HG03469 (cell line): ENCODE results near the gene KMT2C.
"Not testable (repeated sequence)": the region's sequence is repeated elsewhere in the genome, so short reads cannot be mapped to it uniquely, and the experiment has no call there.

Experiments used
- ATAC-seq: cut with Tn5 transposase; IDR thresholded peaks from one replicate; pipeline ENCODE4 v1.9.1; 2021; ENCODE audit warnings: mild to moderate bottlenecking, moderate library complexity, moderate number of reproducible peaks; ENCODE audit not compliant: unreplicated experiment

KMT2C gene

DNA sequence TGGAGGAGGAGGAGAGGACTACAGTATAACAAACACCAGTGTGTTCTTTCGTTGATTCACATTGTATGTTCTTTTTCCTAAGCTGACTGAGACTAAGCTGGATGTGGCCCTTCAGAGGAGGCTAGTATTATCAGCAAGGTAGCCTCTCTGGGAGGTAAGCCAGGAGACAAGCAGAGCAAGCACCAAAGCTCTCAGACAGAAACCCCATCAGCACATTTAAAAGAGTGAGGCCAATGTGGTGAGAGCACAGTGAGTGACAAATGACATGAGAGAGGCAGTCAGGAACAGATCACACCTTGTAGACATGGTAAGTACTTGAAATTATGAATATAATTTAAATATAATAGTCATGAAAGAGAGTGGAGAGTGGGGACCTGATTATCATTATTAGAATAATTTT lies 107.6 kb downstream of the KMT2C start:
- no peak for ATAC-seq

GRCh38 chr7:152315845-152316244 lies 120.0 kb downstream of the KMT2C start:
- no peak for ATAC-seq

DNA sequence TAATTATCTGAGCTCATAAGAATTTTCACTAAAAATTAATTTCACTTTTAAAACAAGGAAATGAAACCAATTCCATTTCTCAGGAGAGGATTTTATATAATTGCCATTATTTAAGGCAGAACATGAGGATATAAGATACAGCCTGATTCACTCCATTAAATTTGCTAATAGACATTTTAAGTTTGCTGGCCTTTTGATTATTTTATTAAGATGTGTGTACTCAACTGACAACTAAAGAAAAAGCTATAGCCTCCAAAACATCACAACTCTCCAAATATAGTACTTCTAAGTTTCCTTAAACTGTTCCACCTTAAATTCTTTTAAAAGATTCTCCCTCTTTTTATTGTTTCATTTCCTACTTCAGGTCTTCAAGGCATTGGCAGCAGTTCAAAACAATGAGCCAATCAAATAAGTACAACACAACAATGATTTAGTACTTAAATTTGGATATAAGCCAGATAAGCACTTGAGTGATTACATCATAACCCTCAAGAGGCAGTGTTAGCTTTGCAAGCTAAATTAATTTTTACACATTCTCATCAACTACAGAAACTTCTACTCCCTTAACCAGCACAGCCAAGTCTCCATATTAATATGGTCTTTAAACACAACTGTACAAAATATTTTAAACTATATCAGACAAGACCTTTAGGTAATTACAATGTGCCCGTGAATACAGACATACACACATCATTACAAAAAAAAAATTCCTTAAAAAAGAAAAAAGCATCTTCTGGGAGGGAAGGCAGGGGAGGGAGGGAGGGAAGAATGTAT lies 121.8 kb downstream of the KMT2C start:
- no peak for ATAC-seq

DNA sequence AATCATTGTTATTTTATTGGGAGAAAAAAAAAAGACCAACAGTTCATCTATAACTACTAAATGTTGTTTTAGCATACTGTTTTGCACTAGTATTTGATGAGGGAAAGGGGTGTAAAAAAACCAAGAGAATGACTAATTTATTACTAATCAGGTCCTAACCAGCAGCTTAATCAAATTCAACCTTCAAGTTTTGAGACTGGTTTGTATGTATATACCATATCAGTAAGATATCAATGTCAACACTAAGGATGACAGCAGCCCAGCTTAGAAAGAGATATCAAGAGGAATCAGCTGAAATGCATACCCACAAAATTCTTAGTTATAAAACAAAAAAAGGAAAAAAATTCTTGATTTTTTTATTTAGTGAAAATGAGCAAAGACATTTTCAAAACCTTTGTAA lies 122.6 kb downstream of the KMT2C start:
- ATAC-seq = no peak

DNA sequence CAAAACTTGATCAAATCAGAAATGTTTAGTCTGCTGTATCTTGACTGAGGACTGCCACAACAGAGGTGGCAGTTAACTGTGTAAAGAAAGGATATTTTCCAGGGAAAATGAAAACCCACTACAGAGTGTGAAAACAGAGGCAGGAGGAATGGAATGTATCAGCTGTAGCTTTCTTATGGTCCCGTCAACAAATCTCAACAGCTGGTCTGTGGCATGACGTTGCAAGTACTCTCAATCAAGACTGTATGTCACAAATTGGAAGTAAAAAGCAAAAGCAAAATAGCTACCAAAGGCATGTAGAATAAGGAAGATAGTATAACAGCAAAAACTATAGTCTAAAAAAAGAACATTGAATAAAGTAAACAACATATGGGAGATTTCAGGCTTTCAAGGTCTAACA lies 123.5 kb downstream of the KMT2C start:
- no peak for ATAC-seq

DNA sequence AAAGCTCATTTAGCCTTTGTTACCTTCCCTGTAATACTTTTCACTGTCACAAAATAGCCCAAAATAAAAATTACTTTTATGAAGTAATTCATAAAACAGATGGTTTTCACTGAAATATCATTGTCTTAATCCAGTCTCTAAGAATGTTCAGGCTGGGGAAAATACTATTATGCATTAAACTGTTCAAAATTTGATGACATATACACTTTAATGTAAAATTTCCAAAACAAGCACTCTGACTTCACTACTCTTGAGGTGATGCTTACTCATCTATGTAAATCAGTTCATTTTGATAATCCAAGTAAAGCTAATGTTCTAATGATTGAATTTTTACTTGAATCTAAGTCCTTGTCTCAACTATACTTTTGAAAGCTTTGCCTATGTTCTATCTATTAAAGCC lies 127.9 kb downstream of the KMT2C start:
- no peak for ATAC-seq

- not testable (repeated sequence) for ATAC-seq
These were observed 136.2 kb downstream of the KMT2C start for GRCh38 chr7:152299542-152300143.

- no peak for ATAC-seq
These were observed 142.9 kb downstream of the KMT2C start for GRCh38 chr7:152292897-152293296.

DNA sequence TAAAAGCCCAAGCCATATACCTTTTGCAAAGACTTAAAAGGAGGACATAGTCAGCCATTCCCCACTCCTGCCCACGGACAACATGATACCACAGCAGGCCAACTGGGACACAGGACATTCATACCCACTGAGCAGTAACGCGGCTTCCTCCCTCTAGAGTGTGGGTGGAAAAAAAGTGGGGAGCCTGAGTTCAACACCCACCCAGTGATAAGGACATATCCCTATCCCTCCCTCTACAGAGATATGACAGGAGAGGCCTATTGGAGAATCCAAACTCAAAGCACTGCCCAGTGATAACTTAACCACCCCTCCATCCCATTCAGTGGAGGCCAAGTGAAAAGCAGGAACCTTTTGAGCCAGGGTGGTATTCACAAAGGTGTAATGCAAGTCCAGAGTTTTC lies 148.8 kb downstream of the KMT2C start:
- not testable (repeated sequence) for ATAC-seq

DNA sequence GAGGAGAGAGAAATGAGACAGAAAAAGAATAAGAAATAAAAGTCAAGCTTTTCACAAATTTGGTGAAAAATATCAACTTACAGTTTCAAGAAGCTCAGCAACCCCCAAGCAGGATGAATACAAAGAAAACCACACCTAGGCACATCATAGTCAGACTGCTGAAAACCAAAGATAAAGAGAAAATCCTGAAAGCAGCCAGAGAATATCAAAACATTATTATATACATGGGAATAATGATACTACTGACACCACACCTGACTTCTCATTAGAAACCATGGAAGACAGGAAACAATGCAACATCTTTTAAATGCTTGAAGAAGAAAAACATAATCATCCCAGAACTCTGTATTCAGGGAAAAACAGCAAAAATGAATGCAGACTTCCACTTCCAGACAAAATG lies 149.6 kb downstream of the KMT2C start:
- not testable (repeated sequence) for ATAC-seq

DNA sequence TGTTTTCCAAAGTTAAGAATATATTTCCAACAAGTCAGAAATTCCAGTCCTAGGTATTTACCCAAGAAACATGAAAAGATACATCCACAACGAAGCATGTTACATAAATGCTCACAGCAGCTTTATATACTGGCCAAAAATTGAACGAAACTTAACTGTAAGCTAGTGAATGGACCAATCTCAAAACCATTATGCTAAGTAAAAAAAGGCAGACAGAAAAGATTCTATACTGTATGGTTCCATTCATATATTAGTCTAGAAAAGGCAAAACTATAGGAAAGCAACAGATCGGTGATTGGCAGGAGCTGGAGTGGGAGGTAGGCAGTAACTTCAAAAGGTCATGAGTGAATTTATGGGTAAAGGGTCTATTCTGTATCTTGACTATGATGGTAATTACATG lies 150.8 kb downstream of the KMT2C start:
- not testable (repeated sequence) for ATAC-seq

GRCh38 chr7:152277687-152278086 lies 158.1 kb downstream of the KMT2C start:
- ATAC-seq = not testable (repeated sequence)

GRCh38 chr7:152270427-152270826 lies 165.4 kb downstream of the KMT2C start:
- not testable (repeated sequence) for ATAC-seq

GRCh38 chr7:152266859-152267258 lies 168.9 kb downstream of the KMT2C start:
- ATAC-seq = not testable (repeated sequence)

DNA sequence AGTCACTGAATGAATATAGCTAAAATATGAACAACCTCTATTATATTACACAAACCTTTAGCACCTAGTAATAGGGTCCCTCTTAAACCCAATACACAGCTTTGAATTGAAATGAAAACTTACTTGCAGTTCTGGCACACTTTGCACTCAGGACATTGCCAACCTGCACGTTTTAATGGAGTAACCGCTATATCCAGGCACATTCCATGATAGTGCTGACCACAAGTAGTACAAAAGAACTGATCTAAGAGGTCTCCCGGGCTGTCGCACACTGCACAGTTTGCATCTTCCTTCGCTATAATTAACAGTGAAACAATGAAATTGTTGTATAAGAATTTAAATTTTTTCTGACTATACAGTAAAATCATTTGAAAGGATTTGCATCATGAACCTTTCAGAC lies 170.9 kb downstream of the KMT2C start:
- ATAC-seq = not testable (repeated sequence)

DNA sequence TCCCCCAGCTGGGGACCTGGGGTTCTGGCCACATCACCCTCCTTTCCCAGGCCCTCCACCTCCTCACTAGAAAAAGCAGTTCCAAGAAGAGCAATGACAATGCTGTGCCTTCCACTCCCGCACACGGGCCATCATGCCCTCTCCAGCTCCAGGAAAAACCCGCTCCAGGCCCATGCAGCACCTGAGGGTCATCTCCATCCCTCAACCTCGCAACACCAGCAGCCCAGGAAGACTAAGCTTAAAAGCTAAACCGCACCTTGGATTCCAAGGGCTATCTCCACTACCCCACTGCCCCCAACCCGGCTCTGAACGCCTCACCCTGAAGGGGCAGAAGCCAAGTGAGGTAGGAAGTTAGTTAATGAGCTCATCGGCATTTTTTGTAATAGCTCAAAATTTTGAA lies 173.7 kb downstream of the KMT2C start:
- ATAC-seq = not testable (repeated sequence)

GRCh38 chr7:152259645-152260044 lies 176.2 kb downstream of the KMT2C start:
- not testable (repeated sequence) for ATAC-seq

GRCh38 chr7:152247851-152248250 lies 188.0 kb downstream of the KMT2C start:
- ATAC-seq = not testable (repeated sequence)

DNA sequence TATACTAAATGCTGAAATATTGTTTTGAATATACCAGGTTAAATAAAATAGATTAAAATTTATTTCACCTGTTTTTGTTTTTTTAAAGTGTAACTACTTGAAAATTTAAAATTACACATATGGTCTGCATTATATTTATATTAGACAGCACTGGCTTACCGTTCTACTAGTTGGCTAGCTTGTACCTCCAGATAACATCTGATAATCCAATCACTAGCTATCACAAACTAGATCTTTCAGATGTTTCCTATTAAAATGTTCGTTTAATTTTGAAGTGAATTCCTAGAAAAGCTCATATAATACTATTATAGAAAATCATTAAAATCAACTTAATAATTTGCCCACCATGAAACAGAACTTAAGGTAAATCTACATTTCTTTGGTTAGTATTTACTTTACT lies 190.4 kb downstream of the KMT2C start:
- not testable (repeated sequence) for ATAC-seq

DNA sequence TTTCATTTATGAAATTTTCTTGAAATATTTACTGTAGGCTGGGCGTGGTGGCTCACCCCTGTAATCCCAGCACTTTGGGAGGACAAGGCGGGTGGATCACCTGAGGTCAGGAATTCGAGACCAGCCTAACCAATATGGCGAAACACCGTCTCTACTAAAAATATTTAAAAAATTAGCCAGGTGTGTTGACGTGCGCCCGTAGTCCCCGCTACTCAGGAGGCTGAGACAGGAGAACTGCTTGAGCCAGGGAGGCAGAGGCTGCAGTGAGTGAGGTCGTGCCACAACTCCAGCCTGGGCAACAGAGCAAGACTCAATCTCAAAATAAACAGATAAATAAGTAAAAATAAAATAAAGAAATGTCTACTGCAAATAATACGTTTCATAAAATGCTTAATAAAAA lies 192.3 kb downstream of the KMT2C start:
- ATAC-seq = not testable (repeated sequence)

DNA sequence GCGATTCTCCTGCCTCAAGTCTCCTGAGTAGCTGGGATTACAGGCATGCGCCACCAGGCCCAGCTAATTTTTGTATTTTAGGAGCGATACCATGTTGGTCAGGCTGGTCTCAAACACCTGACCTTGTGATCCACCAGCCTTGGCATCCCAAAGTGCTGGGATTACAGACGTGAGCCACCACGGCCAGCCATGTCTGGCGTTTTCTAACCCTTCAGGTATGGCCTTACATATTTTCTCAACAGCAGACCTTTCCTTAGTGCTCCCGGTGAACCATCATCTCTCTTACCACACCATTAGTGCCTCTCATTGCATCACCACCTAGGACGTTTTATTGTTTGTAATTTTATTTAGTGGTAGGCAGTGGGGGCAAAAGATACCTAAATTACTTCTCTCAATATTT lies 194.5 kb downstream of the KMT2C start:
- ATAC-seq = not testable (repeated sequence)

- ATAC-seq = not testable (repeated sequence)
These were observed 199.5 kb downstream of the KMT2C start for GRCh38 chr7:152236306-152236705.
